GM21447 (cell line): ENCODE results near the gene ZHX3.
"Not testable (repeated sequence)": the region's sequence is repeated elsewhere in the genome, so short reads cannot be mapped to it uniquely, and the experiment has no call there.

ENCODE experiments used
- ATAC-seq: cut with Tn5 transposase; IDR thresholded peaks from one replicate; pipeline ENCODE4 v1.9.1; 2021; ENCODE audit not compliant: unreplicated experiment

ZHX3 gene

GRCh38 chr20:41261790-41262717, 55.5 kb downstream of the ZHX3 start:
- ATAC-seq = no peak

DNA sequence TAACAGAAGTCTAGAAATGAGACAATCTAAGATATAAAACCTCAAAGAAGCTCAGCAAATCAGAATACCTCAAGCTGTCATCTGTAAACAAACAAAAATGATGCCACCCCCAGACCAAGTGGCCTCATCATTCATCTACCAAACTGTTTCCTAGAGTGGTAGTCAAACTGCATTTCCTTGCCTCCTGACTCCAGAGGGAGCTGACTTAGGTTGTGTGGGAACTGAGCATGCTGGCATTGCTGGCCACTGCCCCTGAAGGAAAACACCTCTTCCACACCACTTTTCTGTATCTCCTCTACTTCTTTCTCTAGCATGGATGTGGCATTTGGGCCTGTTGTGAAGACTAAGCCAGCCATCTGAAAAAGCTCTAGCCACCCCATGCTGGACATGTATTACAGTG, 56.3 kb downstream of the ZHX3 start:
- ATAC-seq = no peak

DNA sequence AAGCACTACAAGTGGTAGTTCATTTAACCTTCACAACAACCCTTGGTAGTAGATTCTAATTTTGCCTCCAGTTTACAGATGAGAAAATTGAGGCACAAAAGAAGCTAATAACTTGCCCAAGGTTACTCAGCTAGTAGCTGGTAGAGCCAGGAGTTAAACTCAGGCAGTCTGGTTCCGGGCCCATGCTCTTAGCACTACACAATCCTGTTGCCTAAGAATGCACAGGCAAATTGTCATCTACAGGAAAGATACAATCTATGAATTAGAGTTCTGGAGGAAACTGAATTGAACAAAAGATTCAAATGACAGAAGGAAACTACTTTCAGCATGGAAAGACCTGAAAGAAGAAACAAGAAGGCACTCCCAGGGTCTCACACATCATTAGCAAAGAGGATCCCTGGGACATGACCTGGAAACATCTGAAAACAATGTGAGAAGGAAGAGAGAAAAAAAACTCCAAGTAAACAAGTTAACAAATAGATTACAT, 56.8 kb downstream of the ZHX3 start:
- no peak for ATAC-seq

GRCh38 chr20:41259309-41259708, 58.2 kb downstream of the ZHX3 start:
- no peak for ATAC-seq

GRCh38 chr20:41258474-41258873, 59.1 kb downstream of the ZHX3 start:
- ATAC-seq = no peak

GRCh38 chr20:41256516-41256915, 61.0 kb downstream of the ZHX3 start:
- no peak for ATAC-seq

DNA sequence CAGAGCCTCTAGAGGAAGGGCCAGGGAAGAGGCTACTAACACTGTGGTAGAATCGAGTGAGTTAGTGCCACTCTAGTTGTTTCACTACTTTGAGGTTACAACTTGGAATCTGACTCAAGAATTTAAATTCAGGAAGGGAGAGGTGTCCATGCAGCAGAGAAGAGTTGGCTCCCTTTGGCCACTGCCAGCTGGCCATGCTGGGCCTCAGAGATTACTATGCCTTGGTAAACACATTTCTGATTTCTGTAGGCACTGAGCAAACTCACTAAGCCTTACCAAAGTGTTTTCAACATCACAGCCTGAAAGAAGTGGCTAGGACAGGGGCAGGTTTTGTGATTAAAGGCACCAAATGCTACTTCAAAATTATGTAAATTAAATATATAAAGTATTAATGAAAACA, 61.9 kb downstream of the ZHX3 start:
- ATAC-seq = no peak

DNA sequence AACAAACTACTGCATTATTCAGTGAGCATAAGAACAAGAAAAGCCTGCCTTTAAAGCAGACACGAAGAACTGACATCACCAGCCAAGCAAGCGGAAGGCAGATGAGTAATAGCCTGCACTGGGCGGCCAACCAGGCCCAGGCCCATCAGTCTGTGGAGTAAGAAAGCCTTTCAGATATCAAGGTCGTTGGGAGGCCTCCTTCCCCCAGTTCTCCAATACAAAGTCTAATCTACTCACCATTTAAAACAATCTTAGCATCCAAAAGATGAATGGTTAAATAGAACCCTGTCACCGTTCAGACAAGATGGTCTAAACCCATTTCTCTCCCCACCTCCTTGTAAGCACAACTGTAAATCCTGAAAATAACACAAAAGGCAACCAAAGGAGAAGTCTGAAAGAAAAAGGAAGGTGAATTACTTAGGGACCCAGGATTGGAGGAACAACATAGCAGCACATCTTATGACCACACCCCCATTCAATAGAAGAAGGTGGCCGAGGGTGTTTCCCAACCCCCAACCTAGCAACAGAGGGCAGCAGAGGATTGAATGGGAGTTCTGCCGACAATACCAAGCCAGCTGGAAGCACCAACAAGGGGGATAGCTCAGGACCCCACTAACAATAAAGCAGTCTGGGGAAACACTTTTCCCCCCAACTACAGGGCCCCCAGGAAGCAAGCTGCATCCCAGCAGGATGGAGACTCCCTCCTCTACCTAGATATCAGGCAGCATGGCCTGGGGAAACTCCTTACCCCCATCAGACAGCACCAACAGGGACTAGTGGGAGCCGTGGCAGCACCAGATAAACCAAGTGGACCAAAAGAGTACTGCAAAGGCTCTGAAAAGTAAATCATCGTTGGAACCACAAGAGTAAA, 67.9 kb downstream of the ZHX3 start:
- no peak for ATAC-seq

DNA sequence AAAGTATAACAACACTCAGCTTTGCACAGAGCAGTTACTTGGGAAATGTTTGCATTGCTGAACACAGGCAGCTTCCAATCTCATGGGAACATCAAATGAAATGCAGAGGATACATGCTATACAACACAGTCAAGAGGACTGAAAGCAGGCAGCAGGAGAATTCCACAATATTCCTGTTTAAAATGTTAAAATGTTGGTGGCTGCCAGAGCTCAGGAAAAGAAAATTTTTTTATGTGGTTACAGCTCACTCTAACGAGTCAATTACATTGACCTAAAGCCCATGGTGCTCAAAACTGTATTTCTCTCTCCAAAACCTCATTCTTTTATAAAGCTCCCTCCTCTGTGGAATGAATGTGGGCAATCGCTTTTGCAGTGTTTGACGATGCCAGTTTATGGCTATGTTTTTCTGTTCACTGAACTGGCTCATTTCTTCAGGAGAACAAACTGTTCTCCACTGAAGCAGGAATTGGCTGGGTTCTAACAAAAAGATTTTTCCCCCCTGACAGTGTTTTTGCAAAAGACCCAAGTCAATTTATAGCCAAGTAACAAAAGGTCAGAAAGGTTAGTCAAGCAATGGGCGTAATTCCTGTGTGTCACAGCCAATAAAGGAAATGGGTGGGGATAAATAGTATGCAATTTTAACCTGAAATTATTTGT, 69.0 kb downstream of the ZHX3 start:
- ATAC-seq = no peak

DNA sequence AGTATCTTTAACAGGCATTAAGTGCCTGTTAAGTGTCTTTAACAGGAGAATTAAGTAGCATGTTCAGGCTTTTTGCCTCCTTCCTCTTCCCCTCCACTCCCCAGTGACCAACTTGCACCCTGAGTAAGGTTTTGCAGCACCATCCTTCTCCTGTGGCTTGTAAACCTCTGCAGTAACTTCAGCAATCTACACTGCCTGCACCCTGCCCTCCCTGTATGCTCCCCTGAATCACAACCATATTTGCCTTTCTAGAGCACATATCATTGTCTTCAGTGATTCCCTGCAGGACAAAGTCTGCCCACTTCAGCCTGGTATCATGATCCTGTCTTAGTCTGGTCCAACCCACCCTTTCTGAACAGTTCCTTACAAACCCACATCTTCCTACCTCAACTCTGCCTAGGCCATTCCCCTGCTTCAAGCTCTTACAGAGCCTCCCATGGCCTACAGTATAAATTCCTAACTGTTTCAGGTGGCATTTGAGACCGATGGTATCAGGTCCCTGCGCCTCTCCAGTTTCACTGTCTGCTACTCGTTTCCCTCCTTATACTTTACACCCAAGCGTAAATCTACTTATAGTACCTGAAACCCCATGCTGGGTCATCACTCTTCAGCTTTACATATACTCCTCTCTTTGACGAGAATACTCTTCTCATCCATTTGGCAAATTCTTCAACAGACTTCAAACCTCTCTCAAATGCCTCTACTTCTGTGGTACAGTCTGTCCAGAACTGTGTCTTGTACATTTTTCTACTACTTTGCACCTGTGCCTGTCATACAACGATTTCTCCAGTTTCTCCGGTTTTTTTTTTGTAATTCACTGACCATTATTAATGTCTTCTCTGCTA, 69.8 kb downstream of the ZHX3 start:
- no peak for ATAC-seq

DNA sequence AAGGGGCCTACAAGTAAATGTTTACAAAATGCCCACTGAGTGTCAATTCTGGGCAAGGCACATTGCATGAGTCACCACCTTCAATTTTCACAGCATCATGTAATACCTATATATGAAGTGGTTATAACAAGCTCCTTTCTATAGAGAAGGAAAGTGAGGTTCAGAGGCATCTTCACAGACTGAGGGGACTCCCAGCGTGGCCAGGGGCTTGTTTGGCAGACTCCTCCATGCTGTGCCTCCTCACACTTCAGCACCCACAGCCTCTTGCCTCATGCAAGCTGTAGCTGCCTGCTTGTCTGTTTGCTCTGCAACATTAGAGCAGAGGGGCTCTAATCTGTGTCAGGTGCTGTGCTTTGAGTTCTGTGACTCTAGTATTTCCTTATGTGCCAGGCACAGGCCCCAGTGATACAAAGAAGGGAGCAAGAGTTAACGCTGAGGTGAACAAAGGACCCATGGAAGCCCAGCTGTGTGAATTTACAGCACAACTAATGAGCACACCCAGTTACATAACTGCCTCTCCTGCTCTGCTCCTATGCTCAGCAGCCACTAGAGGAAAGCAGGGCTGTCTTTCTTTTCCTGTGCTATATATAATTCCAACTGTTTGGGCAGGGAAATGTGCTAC, 72.3 kb downstream of the ZHX3 start:
- no peak for ATAC-seq

DNA sequence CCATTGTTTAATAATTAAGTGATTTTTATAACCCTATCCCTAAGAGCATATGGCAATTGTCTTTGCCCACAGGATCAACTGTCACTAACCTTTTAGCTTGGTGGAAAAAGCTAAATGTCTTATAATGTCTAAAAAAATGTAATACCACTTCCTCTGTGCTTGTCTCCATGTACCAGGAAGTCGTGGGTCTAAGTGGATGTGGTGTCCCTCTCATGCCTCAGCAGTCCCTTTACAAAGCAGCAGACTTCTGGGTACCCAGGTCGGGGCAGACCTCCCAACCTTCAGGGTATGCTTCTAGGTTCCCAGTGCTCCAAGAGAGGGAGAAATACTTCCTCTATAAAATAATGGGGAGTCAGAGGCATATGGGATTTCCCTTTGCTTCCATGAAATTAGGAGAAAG, 74.7 kb downstream of the ZHX3 start:
- no peak for ATAC-seq

DNA sequence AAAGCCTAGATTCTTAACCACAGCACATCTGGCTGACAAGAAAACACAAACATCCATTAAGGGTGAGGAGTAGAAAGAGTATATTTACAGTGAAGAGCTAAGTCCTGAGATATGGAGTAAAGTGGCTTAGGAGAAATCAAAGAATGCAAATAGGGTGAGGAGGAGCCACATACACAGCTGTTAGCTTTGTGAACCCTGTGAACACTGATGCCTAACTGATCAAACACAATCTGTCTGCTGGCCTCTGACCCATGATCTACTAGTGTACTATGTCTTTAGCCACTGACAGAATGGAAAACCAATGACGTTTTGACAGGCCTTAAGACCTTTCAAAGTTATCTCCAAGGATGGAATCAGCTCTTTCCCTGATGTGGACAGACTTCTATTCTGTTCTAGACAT, 75.2 kb downstream of the ZHX3 start:
- ATAC-seq = no peak

GRCh38 chr20:41237233-41237632, 80.3 kb downstream of the ZHX3 start:
- ATAC-seq = not testable (repeated sequence)

GRCh38 chr20:41236818-41237217, 80.7 kb downstream of the ZHX3 start:
- not testable (repeated sequence) for ATAC-seq

DNA sequence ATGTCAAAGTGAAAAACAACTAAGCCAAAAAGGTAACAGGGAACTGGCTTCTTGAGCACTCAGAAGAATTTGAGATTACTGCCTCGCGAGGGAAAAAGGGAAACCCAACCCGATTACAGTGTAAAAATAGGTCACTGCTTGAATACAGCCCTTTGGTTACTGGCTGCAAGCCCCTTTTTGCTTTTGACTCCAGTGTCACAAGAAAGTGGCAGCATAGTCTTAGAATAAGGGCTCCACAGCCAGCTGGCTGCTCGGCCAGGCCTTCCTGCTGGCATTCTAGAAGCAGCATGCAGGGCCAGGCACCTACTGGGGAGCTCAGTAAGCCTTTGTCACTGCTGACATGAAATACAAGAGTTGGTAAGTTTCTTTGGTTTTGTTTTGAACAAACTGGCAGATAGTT, 83.0 kb downstream of the ZHX3 start:
- ATAC-seq = no peak

DNA sequence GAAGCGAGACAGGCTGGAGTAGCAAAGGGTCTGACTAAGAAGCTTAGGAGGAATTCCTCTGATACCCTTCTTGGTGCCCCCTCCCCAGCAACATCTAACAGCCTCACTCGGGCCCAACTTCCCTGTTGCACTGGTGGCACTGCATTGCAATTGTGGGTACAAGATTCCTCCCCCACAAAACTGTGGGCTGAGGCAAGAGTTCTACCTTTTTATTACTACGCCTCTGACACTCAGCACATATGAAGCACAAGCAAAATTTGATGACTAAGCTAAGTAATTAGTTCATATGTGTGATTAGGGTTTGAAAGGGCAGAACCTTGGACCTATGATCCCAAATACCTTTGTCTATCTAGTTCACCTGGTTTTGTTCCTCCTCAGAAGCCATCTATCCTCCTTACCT, 83.5 kb downstream of the ZHX3 start:
- ATAC-seq = no peak

DNA sequence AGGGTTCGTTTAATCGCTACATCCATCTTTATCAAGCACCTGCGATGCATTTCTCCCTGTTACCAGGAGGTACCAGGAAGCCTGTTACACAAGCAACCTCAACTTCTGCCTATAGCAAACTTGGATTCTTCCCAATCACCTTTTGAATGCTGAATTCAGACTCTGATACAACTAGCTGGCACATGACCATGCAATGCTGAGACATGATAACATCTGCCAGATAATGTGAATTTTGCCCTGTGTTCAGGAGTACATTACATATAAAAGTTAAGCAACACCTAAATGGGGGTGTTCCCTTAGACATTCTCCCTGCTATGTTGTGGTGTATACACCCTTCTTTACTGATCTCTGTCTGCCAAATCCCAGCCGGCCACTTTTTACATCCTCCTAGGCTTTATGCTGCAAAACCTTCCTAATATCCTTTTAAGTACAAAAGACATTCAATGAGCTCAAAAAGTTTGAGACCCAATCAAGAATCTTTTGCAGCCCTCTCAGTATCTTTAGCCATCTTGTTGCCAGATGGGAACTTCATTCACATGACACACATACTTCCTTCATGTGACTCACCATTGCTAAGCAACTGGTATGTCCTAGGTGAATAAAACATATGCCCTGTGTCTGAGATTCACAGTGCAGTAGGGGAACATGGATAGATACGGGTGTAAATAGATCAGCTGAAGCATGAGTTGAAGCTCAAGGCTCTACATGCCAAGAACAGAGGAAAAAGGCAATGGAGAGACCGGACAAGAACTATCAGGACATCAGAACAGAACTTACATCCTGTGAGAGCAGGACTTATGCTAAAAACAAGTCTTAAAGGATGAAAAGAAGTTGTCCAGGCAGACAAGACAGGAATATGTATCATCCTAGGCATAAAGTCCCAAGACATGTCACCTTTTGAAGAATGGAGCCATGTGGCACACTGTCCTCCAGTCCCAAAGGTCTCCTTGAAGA, 84.3 kb downstream of the ZHX3 start:
- no peak for ATAC-seq

DNA sequence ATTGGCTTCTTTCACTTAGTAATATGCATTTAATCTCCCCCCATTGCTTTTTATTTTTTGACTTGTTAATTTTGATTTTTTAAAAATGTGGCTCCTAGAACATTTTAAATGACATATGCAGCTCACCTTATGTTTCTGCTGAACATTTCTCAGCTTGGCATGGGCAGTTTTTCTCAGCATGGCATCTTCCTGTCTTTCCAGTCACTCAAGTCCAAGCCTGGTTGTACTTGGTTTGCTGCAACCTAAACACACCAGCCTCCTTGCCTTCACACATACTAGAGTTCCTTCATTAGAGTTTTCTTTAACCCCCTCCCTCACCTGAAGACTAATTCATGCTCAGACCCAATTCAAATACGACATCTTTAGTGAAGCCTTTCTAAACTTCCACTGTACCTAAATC, 86.4 kb downstream of the ZHX3 start:
- ATAC-seq = no peak
